Mesenteric fat pad (tissue), 1 donor: ENCODE measurements around the gene PAPPA2. TPM values are rescaled to one million over a fixed set of nuclear protein-coding genes. Genes with fewer than 3 reads are reported as not detected.
"Not testable (repeated sequence)": the region's sequence is repeated elsewhere in the genome, so short reads cannot be mapped to it uniquely, and the experiment has no call there.

Experiments used
- DNase-seq: peaks from one replicate; pipeline ENCODE4 v3.0.0-alpha.2; 2020; ENCODE audit warnings: low spot score
- long read RNA-seq: library from polyadenylated mRNA; unstranded; transcript quantifications from one replicate; pipeline ENCODE4 v2.0.0, GENCODE V29; 2020
- total RNA-seq: library from RNA; stranded (reverse); fragmentation: NEBNext Ultra II Directional; extraction: Animal tissue kit (Norgen Biotek cat#: 25700); gene quantifications from one replicate; pipeline ENCODE4 v1.2.1, GENCODE V29; 2021
- donor health status: DM: yes; HTN: yes; CAD: no.

PAPPA2 gene, protein sequence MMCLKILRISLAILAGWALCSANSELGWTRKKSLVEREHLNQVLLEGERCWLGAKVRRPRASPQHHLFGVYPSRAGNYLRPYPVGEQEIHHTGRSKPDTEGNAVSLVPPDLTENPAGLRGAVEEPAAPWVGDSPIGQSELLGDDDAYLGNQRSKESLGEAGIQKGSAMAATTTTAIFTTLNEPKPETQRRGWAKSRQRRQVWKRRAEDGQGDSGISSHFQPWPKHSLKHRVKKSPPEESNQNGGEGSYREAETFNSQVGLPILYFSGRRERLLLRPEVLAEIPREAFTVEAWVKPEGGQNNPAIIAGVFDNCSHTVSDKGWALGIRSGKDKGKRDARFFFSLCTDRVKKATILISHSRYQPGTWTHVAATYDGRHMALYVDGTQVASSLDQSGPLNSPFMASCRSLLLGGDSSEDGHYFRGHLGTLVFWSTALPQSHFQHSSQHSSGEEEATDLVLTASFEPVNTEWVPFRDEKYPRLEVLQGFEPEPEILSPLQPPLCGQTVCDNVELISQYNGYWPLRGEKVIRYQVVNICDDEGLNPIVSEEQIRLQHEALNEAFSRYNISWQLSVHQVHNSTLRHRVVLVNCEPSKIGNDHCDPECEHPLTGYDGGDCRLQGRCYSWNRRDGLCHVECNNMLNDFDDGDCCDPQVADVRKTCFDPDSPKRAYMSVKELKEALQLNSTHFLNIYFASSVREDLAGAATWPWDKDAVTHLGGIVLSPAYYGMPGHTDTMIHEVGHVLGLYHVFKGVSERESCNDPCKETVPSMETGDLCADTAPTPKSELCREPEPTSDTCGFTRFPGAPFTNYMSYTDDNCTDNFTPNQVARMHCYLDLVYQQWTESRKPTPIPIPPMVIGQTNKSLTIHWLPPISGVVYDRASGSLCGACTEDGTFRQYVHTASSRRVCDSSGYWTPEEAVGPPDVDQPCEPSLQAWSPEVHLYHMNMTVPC (N-terminal part only)
- total RNA-seq, result 0.48 TPM
- long read RNA-seq, result 0 reads

- no peak for DNase-seq
These were observed at the start of gene PAPPA2 for GRCh38 chr1:176462674-176463378. PAPPA2 (plus strand) TSS chr1:176463175; CDS start chr1:176556323, 93,148 bp downstream.

- no peak for DNase-seq
These were observed 46.2 kb upstream of the PAPPA2 start for GRCh38 chr1:176416777-176417176.

DNA sequence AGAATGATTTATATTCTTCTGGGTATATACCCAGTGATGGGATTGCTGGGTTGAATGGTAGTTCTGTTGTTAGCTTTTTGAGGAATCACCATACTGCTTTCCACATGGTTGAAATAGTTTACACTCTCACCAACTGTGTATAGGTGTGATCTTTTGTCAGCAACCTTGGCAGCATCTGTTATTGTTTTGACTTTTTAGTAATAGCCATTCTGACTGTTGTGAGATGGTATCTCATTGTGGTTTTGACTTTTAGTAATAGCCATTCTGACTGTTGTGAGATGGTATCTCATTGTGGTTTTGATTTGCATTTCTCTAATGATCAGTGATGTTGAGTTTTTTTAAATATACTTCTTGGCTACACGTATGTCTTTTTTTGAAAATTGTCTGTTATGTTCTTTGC lies 43.4 kb upstream of the PAPPA2 start:
- not testable (repeated sequence) for DNase-seq

- no peak for DNase-seq
These were observed 28.7 kb upstream of the PAPPA2 start for GRCh38 chr1:176434234-176434633.

GRCh38 chr1:176436251-176436650 lies 26.7 kb upstream of the PAPPA2 start:
- no peak for DNase-seq

DNA sequence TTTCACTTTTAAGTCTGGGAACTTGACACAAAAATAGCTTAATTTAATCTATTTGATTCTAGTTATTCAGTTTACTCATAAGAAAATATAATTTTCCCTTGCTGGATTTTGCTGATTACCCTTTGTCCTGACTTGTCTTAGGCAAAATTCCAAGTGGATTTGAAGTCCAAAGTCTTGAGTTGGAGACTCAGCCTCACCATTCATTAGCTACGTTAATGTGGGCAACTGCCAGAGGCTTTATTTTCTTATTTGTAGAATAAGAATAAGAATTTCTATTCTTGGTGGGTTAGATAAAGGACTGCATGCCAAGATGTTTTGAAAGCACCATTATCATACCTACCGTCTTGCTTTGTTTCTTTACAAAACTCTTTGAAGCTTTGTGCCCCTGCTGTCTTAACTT lies 22.8 kb upstream of the PAPPA2 start:
- DNase-seq, result no peak

- DNase-seq, result no peak
These were observed 18.7 kb upstream of the PAPPA2 start for GRCh38 chr1:176444286-176444685.

DNA sequence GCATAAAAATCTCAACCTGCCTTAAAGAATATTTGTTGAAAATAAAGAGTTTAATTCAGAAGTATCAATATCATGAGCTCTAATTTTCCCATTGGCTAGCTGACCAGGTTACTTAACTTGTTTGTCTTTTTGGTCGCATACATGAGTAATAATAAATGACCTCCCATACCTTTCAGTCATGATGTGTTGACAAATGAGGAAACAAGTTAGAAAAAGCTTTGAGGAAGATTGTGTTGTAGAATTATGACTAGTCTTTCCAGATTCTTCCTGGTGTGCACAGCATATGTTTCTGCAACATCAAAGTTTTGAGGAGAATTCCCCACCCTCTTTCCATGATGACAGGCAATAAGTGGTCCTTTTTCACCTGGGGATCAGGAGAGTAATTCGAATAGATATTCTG lies 17.6 kb upstream of the PAPPA2 start:
- DNase-seq, result no peak

DNA sequence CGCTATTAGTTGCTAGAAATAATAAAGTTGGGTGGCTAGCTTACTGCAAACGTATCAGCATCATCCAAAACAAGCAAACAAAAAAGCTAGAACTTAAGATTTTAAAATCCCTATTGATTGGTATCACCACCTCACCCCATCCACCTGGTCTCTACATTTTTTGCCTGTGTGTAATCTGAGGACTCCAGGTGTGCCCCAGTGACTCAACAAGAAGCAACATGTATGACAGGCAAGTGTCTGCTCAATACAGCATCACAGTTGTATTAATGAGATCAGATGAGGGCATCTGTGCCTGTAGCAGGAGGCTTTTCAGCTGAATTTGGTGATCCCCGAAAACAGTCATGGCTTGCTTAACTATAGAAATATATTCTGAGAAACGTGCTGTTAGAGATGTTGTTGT lies 14.6 kb upstream of the PAPPA2 start:
- no peak for DNase-seq

- DNase-seq, result no peak
These were observed 12.4 kb upstream of the PAPPA2 start for GRCh38 chr1:176450526-176450925.

- not testable (repeated sequence) for DNase-seq
These were observed 11.2 kb upstream of the PAPPA2 start for GRCh38 chr1:176451741-176452140.

GRCh38 chr1:176456795-176457194 lies 6.2 kb upstream of the PAPPA2 start:
- no peak for DNase-seq

DNA sequence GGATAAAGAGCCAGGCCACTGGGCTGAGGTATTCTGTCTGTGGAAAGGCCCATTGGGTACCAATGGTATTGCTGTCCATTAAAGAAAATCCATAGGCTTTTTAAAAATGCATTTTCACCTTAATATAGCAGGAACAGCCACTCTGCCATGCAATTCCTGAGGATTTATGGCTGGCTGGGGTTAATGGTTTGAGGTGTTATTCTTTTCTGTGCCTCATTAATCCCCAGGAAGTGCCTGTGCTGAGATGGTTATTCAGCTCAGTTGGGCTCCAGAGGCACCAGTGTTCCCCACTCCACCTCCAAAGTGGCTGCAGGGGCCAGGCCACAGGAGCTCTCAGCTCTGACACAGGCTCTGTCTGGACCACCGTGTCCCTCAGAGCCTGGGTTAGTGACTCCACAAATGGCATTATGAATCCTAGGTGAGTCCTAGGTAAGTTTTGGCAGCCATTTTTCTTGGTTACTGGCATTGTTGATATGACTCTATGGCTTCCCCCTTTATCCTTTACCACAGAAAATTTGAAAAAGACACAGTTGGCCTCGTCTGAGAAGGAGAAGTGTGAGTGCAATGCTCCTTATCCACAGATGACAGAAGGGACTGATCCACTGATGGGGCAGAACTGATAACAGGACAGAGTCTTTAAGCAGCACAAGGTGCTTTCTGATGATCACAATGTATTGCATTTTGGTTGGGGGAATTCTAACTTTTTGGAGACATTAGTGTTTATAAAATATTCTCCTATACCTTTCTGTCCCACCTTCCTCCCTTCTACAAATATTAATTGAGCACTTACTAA lies 2.2 kb upstream of the PAPPA2 start:
- DNase-seq, result no peak

- no peak for DNase-seq
These were observed 1.4 kb upstream of the PAPPA2 start for GRCh38 chr1:176461576-176461975.

GRCh38 chr1:176466514-176466913 lies 3.5 kb downstream of the PAPPA2 start:
- DNase-seq, result no peak

- no peak for DNase-seq
These were observed 6.6 kb downstream of the PAPPA2 start for GRCh38 chr1:176469450-176470010.

GRCh38 chr1:176471338-176472121 lies 8.6 kb downstream of the PAPPA2 start:
- DNase-seq, result no peak

DNA sequence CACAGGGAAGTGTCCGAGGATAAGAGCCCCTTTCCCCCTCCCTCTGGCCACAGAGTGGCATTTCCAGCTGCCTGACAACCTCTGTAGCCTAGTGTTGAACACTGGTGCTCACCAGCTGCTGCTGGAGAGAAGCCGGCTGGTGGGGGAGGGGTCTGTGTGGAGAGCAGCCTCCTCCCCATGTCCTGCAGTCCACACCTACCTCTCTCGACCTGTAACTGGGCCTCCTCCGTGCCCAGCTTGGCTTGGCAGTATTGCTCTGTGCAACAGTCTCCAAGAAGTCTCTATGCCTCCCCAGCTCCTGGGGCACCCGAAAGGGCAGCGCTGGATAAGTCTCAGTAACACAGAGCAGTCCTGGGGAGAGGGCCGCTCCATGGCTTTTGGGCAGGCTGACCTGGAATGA lies 17.0 kb downstream of the PAPPA2 start:
- DNase-seq, result no peak

- no peak for DNase-seq
These were observed 17.8 kb downstream of the PAPPA2 start for GRCh38 chr1:176480750-176481149.

DNA sequence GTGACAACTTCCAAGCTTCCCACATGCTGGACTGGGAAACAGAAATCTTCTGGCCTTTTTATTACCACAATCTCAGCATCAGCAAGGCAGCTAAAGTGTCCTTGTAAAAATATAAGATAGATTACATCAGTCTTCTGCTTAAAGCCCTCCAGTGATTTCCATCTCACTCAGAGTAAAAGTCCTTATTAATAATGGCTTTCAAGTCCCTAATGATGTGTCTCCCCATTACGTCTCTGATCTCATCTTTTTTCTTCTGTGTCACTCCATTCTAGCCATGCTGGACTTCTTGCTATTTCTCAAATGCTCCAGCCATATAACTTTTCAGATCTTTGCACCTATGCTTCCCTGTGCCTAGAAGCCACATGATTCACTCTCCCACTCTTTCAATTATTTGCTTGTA lies 22.1 kb downstream of the PAPPA2 start:
- DNase-seq, result no peak
